Natural killer cell (primary cell): Measurements from ENCODE around the gene KCNJ16. TPM values are rescaled to one million over a fixed set of nuclear protein-coding genes. Genes with fewer than 3 reads are reported as not detected.

ENCODE experiments used
- ATAC-seq, 3 donors: fragments of 150-1000 bp in 2 of 3; fragments of 200-7000 bp in 1 of 3; cut with Tn5 transposase; 1 replicate in 1 of 3; 2 replicates in 2 of 3; pipeline ENCODE4 v1.10.0; 2021; ENCODE audit warnings: mild to moderate bottlenecking in 2 of 3, moderate library complexity in 2 of 3
- DNase-seq, 2 donors: peaks; one replicate each; pipeline versions ENCODE4 v3.0.0 to v3.0.0-alpha.2; 2013 to 2021; ENCODE audit warnings: mixed read lengths in 1 of 2
- H3K27ac ChIP-seq: one replicate; pipeline ENCODE4 v1.5.1; 2013; ENCODE audit warnings: mild to moderate bottlenecking, low read length
- H3K27me3 ChIP-seq: one replicate; pipeline ENCODE4 v1.6.1; 2013; ENCODE audit warnings: low read length; ENCODE audit not compliant: control insufficient read depth, insufficient read depth
- H3K36me3 ChIP-seq: one replicate; pipeline ENCODE4 v1.6.1; 2013; ENCODE audit warnings: low read length; ENCODE audit not compliant: control insufficient read depth, insufficient read depth
- H3K4me1 ChIP-seq: one replicate; pipeline ENCODE4 v1.6.1; 2013; ENCODE audit warnings: low read length; ENCODE audit not compliant: control insufficient read depth, insufficient read depth
- H3K4me3 ChIP-seq: one replicate; pipeline ENCODE4 v1.5.1; 2013; ENCODE audit warnings: low read length
- H3K9me3 ChIP-seq: one replicate; pipeline ENCODE4 v1.6.1; 2013; ENCODE audit warnings: low read length; ENCODE audit not compliant: control insufficient read depth, insufficient read depth
- H3K27ac Mint-ChIP-seq, 2 donors: one replicate each; pipeline ENCODE4 v1.8.0; 2022; ENCODE audit warnings: mild to moderate bottlenecking in 2 of 2, mixed read lengths in 2 of 2, moderate library complexity in 1 of 2
- H3K27me3 Mint-ChIP-seq, 2 donors: one replicate each; pipeline ENCODE4 v1.8.0; 2022; ENCODE audit warnings: low read depth in 2 of 2, mixed read lengths in 2 of 2
- H3K36me3 Mint-ChIP-seq: one replicate; pipeline ENCODE4 v1.8.0; 2022; ENCODE audit warnings: mixed read lengths
- H3K4me1 Mint-ChIP-seq, 2 donors: one replicate each; pipeline ENCODE4 v1.8.0; 2022; ENCODE audit warnings: mixed read lengths in 2 of 2
- H3K4me3 Mint-ChIP-seq: one replicate; pipeline ENCODE4 v1.8.0; 2022; ENCODE audit warnings: mild to moderate bottlenecking, moderate library complexity, mixed read lengths
- H3K9me3 Mint-ChIP-seq, 2 donors: one replicate each; pipeline ENCODE4 v1.8.0; 2022; ENCODE audit warnings: mixed read lengths in 2 of 2
- CTCF ChIP-seq: fragments of 200-600 bp; IDR thresholded peaks from one replicate; pipeline ENCODE4 v1.8.0; 2022; ENCODE audit warnings: antibody characterized with exemption
- WGBS: methylation state at CpG from one replicate; pipeline ENCODE4 v1.1.7; 2013; ENCODE audit warnings: missing lambda C conversion rate; ENCODE audit not compliant: insufficient coverage; 5-methylcytosine and 5-hydroxymethylcytosine counted together
- intact Hi-C: fragments of 100-400 bp; cut with micrococcal nuclease; formaldehyde crosslinking; loops from one replicate; pipeline ENCODE4 v1.14.2; 2022
- total RNA-seq, 4 donors: library from RNA; stranded (reverse); fragments of 120-200 nt in 1 of 4; gene quantifications; one replicate each; pipeline versions ENCODE4 v1.2.3 to v1.2.4, GENCODE V29; 2013 to 2022

The KCNJ16 gene
- total RNA-seq, 3 donors from 2014 or later (not counting 1 experiment from before 2014, with no cell fraction given): not detected

- no peak for TF ChIP-seq CTCF
- intact Hi-C loops: no loop called here
- no peak overlapping the region for H3K27ac ChIP-seq
- no peak for ATAC-seq
- no peak overlapping the region for H3K4me3 Mint-ChIP-seq
- no peaks in the 10 kb centered on the region for H3K9me3 ChIP-seq
- no peaks in the 10 kb centered on the region for H3K36me3 ChIP-seq
- no peak overlapping the region for H3K4me3 ChIP-seq
- H3K27me3 ChIP-seq: peaks cover 2% of the 10 kb centered on the region
- H3K27ac Mint-ChIP-seq: no peak overlapping the region
- 47% methylated on average over 3 of the region's 3 CpGs for WGBS
- H3K4me1 ChIP-seq: no peaks in the 10 kb centered on the region
- peaks cover 3 to 6% of the 10 kb centered on the region in 2 donors for H3K9me3 Mint-ChIP-seq
- H3K27me3 Mint-ChIP-seq: no peaks in the 10 kb centered on the region
- no peaks in the 10 kb centered on the region for H3K4me1 Mint-ChIP-seq
- DNase-seq: no peak
- H3K36me3 Mint-ChIP-seq: no peaks in the 10 kb centered on the region
Measured at GRCh38 chr17:70073799-70074198, 1.2 kb upstream of the KCNJ16 start.

- H3K36me3 ChIP-seq: no peaks in the 10 kb centered on the region
- H3K4me3 Mint-ChIP-seq: no peak overlapping the region
- ATAC-seq: no peak
- no peaks in the 10 kb centered on the region for H3K27me3 Mint-ChIP-seq
- no peak for DNase-seq
- no peaks in the 10 kb centered on the region for H3K9me3 ChIP-seq
- H3K36me3 Mint-ChIP-seq: no peaks in the 10 kb centered on the region
- H3K4me3 ChIP-seq: no peak overlapping the region
- H3K4me1 Mint-ChIP-seq: no peaks in the 10 kb centered on the region
- intact Hi-C loops: no loop called here
- H3K9me3 Mint-ChIP-seq: peaks cover 3 to 6% of the 10 kb centered on the region in 2 donors
- H3K4me1 ChIP-seq: no peaks in the 10 kb centered on the region
- no peak overlapping the region for H3K27ac ChIP-seq
- peaks cover under 1% of the 10 kb centered on the region for H3K27me3 ChIP-seq
- no peak for TF ChIP-seq CTCF
- no peak overlapping the region for H3K27ac Mint-ChIP-seq
- 71% methylated on average over 4 of the region's 5 CpGs for WGBS
Measured at GRCh38 chr17:70074236-70074830, 692 bp upstream of the KCNJ16 start.

- Histone ChIP-seq H3K36me3 (no peaks in the 10 kb centered on the region), H3K4me1 (no peaks in the 10 kb centered on the region), H3K27me3 (no peaks in the 10 kb centered on the region), H3K4me3 (no peak overlapping the region), H3K9me3 (no peaks in the 10 kb centered on the region), H3K27ac (no peak overlapping the region)
- intact Hi-C loops: no loop called here
- WGBS: no CpG with 5 or more reads among the region's 1 CpG
- Mint-ChIP-seq H3K9me3 (peaks cover 3 to 5% of the 10 kb centered on the region in 2 donors), H3K4me3 (no peak overlapping the region), H3K27ac (no peak overlapping the region), H3K27me3 (no peaks in the 10 kb centered on the region), H3K4me1 (no peaks in the 10 kb centered on the region), H3K36me3 (no peaks in the 10 kb centered on the region)
- ATAC-seq (no peak), DNase-seq (no peak)
- TF ChIP-seq CTCF: no peak
Measured at GRCh38 chr17:70076189-70076588, 1.2 kb downstream of the KCNJ16 start.

- Histone ChIP-seq H3K27ac (no peak overlapping the region), H3K36me3 (no peaks in the 10 kb centered on the region), H3K4me1 (no peaks in the 10 kb centered on the region), H3K9me3 (no peaks in the 10 kb centered on the region), H3K4me3 (no peak overlapping the region), H3K27me3 (no peaks in the 10 kb centered on the region)
- WGBS: 44% methylated on average over 2 of the region's 3 CpGs
- Mint-ChIP-seq H3K27ac (no peak overlapping the region), H3K27me3 (no peaks in the 10 kb centered on the region), H3K4me3 (no peak overlapping the region), H3K9me3 (peaks cover 3 to 5% of the 10 kb centered on the region in 2 donors), H3K36me3 (no peaks in the 10 kb centered on the region), H3K4me1 (no peaks in the 10 kb centered on the region)
- ATAC-seq (no peak), DNase-seq (no peak)
- intact Hi-C loops: no loop called here
- TF ChIP-seq CTCF: no peak
Measured at GRCh38 chr17:70076831-70077230, 1.8 kb downstream of the KCNJ16 start.
